ENCODE data around the gene PKD1. TPM values are rescaled to one million over a fixed set of nuclear protein-coding genes. Genes with fewer than 3 reads are reported as not detected.
"Not testable (repeated sequence)": the region's sequence is repeated elsewhere in the genome, so short reads cannot be mapped to it uniquely, and the experiment has no call there.

Gene PKD1
- total RNA-seq, 2 experiments from 2014 or later = 56.7 to 59.4 TPM

DNA sequence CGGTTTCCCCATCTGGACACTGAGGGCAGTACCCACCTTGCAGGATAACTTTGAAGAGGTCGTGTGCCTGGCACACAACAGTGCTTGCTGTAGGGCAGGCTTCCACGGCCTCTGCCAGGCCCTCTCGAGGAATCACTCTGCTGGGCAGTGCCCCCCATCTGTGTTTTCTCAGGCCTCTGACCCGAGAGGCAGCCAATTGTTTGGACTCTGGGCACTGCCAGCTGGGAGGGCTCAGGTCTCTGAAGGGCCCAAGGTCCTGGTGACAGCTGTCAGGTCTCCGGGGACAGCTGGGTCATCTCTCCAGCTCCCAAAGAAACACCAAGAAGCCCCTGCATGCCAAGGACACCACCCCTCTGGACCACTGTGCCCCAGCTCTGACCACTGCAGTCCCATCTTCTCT, 11.7 kb upstream of the PKD1 start:
- CTCF ChIA-PET = interaction anchor here (0.7 to 1.0 kb wide), 5 partner anchors 9 to 143 kb away, joined by 3 to 5 read pairs (median 3); partner anchors contain the start of genes NPW, NTHL1 and TSC2
- H3K4me3 Mint-ChIP-seq = no peak overlapping the region
- intact Hi-C loops (cut with micrococcal nuclease) = no loop called here
- peaks cover 12% of the 10 kb centered on the region for H3K36me3 Mint-ChIP-seq
- no peak overlapping the region for H3K27ac Mint-ChIP-seq
- H3K27me3 Mint-ChIP-seq = no peaks in the 10 kb centered on the region
- peaks cover 23% of the 10 kb centered on the region for H3K4me1 Mint-ChIP-seq (ENCODE audit: low read depth)
- DNase-seq = no peak
- POLR2A ChIA-PET = interaction anchor here (1.2 to 4.8 kb wide), 2 partner anchors 7 to 183 kb away, joined by 5 to 26 read pairs; partner anchors contain the start of genes RPS2 and TRAF7
- H3K9me3 Mint-ChIP-seq = no peaks in the 10 kb centered on the region

DNA sequence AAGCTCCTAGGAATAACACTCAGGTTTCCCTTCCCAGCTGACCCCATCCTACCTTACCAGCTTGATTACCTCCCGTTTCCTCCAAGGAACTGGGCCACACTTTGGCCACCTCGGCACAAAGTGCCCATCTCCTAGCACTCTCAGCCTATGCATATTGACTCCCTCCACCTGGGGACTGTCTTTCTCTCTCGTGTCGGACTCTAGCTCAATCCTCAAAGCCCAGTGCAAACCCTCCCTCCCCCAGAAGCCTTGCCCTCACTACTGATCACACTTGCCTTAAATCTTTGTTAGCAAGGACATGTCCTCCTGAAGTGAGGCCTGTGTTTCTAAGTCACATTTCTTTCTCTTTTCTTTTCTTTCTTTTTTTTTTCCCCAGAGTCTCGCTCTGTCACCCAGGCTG, 10.1 kb upstream of the PKD1 start:
- Mint-ChIP-seq H3K27me3 (no peaks in the 10 kb centered on the region), H3K4me1 (ENCODE audit: low read depth) (peaks cover 10% of the 10 kb centered on the region), H3K36me3 (no peaks in the 10 kb centered on the region), H3K4me3 (no peak overlapping the region), H3K27ac (no peak overlapping the region), H3K9me3 (no peaks in the 10 kb centered on the region)
- DNase-seq = no peak
- POLR2A ChIA-PET = interaction anchor here (4.8 kb wide), 1 partner anchor 8 kb away, joined by 26 read pairs; the partner anchor contains the start of gene TRAF7
- intact Hi-C loops (cut with micrococcal nuclease) = no loop called here
- CTCF ChIA-PET = interaction anchor here (0.8 to 1.5 kb wide), 5 partner anchors 9 to 142 kb away, joined by 3 to 6 read pairs (median 4); partner anchors contain the start of genes PKD1 and TRAF7

DNA sequence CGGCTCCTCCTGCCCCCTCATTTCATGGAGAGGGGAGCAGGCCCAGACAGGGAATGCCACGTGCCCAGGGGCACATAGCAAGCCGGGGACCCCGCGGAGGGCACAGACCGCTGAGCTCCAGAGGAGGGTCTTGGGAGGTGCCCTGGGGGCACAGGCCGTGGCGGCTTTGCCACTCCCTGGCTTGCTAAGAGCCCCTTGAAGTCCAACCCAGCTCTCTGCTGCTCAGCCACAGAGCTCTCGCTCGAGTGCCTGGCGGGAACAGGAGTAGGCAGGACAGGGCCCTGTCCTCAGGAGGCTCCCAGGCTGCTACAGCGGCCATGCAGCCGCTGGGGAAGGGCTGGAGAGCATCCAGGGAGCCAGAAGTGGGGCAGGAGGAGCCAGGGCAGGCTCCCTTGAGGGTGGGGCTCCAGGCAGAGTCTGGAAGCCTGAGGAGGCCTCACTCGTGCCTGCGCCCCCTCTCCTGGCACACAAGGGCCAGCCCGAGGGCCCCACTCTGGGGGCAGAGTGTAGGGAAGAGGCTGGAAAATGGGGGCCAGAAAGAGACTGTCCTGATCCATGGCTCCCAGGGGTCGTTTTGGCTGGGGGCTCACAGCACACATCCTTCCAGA, 8.3 kb upstream of the PKD1 start:
- no peaks in the 10 kb centered on the region for H3K36me3 Mint-ChIP-seq
- H3K9me3 Mint-ChIP-seq = no peaks in the 10 kb centered on the region
- no peaks in the 10 kb centered on the region for H3K27me3 Mint-ChIP-seq
- intact Hi-C loops (cut with micrococcal nuclease) = no loop called here
- peaks cover 2% of the 10 kb centered on the region for H3K4me1 Mint-ChIP-seq (ENCODE audit: low read depth)
- H3K27ac Mint-ChIP-seq = no peak overlapping the region
- POLR2A ChIA-PET = interaction anchor here (4.8 kb wide), 1 partner anchor 10 kb away, joined by 26 read pairs; the partner anchor contains the start of gene TRAF7
- no peak overlapping the region for H3K4me3 Mint-ChIP-seq
- CTCF ChIA-PET = interaction anchor here (1.0 to 2.0 kb wide), 3 partner anchors 11 to 140 kb away, joined by 3 to 7 read pairs (median 4); partner anchors contain the start of gene TRAF7
- DNase-seq = no peak

DNA sequence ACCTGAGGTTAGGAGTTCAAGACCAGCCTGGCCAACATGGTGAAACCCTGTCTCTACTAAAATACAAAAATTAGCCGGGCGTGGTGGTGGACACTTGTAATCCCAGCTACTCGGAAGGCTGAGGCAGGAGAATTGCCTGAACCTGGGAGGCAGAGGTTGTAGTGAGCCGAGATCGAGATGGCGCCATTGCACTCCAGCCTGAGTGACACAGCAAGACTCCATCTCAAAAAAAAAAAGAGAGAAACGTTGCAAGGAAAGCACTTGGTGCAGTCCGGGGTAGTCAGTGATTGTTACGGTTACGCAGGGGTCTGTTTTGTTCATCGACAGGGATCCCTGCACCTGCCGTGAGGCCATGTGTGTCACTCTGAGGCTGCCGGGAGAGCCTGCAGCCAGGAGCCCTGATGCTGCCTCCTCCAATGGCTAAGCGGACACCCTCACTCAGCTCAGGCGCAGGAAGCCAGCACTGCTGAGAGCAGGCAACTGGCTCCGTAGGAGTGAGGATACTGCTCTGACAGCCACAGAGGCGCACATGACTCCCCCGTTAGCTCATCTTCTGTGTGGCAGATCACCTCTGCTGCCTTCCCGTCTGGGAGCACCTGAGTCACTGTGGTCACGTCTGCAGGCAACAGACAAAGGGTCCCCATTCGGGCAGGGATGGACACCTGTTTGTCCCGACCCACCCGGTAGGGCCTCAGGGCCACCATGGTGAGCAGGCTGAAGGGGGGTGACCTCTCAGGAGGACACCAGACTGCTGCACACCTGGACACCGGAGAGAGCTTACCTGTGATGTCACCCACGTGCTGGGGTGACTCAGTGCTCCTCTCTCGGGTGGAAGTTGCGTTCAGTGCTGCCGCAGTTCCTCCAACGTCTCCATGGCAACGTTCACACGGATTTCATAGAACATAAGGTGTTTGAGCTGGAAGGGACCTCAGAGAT, 7.5 kb upstream of the PKD1 start:
- Mint-ChIP-seq H3K27me3 (no peaks in the 10 kb centered on the region), H3K4me3 (no peak overlapping the region), H3K9me3 (no peaks in the 10 kb centered on the region), H3K4me1 (ENCODE audit: low read depth) (peaks cover 2% of the 10 kb centered on the region), H3K36me3 (no peaks in the 10 kb centered on the region), H3K27ac (no peak overlapping the region)
- DNase-seq = peak; percentile 29
- ChIA-PET CTCF (interaction anchor here (1.0 to 2.0 kb wide), 3 partner anchors 12 to 139 kb away, joined by 3 to 7 read pairs (median 4); partner anchors contain the start of gene TRAF7), POLR2A (interaction anchor here (4.8 kb wide), 1 partner anchor 11 kb away, joined by 26 read pairs; the partner anchor contains the start of gene TRAF7)
- intact Hi-C loops (cut with micrococcal nuclease) = no loop called here

DNA sequence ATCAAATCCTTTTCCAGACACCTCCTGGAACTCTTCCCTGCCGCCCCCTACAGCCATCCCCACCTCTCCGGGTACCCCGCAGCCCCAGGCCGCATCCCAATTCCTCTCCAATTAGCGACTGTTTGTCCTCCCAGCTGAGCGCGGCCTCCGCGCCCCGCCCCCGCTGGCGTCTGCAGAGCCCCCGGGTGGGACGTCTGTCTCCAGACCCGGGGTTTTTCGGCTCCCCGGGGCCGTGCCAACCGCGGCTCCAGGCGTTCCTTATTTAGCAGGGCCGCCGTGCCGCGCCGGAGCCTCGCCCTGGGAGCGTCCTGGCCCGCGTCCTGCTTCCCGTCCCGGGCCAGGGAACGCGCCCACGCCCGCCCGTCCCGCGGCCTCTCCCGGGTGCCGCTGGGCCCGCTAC, 627 bp downstream of the PKD1 start:
- H3K4me1 Mint-ChIP-seq (ENCODE audit: low read depth); intact Hi-C loops (cut with micrococcal nuclease); H3K36me3 Mint-ChIP-seq; H3K27me3 Mint-ChIP-seq; H3K27ac Mint-ChIP-seq; H3K9me3 Mint-ChIP-seq; CTCF ChIA-PET; POLR2A ChIA-PET: not testable (repeated sequence)
- peak overlapping the region; percentile 66 for H3K4me3 Mint-ChIP-seq
- peak; percentile 23 for DNase-seq

DNA sequence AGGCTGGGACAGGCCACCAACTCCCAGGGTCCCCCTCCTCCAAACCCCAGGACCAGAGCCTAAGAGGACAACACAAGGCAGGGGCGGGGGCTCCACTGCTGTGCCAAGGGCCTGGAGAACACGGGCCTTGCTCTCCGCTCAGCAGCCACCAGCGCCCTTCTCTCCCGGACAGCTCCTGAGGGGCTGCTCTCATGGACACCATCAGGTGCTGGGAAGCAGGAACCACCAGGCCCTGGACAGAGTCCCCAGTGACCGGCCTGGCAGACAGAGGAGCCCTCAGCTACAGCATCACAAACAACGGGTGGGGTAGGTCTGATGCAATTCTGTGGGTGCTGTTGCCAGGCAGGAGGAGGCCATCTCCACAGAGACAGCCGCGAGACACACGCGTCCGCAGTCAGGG, 1.9 kb downstream of the PKD1 start:
- DNase-seq; CTCF ChIA-PET; POLR2A ChIA-PET; H3K9me3 Mint-ChIP-seq; H3K36me3 Mint-ChIP-seq; H3K27me3 Mint-ChIP-seq; H3K4me3 Mint-ChIP-seq; intact Hi-C loops (cut with micrococcal nuclease); H3K4me1 Mint-ChIP-seq (ENCODE audit: low read depth); H3K27ac Mint-ChIP-seq: not testable (repeated sequence)

DNA sequence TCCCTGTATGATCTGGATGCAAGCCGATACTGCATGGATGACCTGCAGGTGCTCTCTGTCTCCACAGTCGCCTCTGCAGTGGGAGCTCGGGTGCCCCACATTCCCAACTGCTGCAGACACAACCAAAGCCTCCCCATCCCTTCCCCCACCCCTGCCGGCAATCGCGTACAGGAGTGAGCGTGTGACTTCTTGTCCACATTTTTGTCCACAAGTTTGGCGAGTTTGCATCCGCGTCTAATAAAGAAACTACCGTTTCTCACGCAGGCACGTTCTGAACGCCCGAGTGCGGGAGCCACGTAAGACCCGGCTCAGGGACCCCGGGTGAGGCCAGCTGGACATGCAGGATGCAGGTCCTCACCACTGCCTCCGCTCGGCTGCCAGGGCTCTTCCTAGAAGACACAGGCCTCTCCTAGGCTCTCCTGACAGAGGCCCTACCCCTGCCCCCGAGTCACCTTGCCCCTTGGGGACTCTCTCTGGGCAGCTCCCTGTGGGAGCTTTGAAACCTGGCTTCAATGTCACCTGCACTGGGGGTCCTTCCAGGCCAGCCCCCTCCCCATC, 5.7 kb downstream of the PKD1 start:
- CTCF ChIA-PET; intact Hi-C loops (cut with micrococcal nuclease); H3K27ac Mint-ChIP-seq; H3K4me1 Mint-ChIP-seq (ENCODE audit: low read depth); H3K9me3 Mint-ChIP-seq; H3K4me3 Mint-ChIP-seq; DNase-seq; H3K36me3 Mint-ChIP-seq; H3K27me3 Mint-ChIP-seq; POLR2A ChIA-PET: not testable (repeated sequence)

DNA sequence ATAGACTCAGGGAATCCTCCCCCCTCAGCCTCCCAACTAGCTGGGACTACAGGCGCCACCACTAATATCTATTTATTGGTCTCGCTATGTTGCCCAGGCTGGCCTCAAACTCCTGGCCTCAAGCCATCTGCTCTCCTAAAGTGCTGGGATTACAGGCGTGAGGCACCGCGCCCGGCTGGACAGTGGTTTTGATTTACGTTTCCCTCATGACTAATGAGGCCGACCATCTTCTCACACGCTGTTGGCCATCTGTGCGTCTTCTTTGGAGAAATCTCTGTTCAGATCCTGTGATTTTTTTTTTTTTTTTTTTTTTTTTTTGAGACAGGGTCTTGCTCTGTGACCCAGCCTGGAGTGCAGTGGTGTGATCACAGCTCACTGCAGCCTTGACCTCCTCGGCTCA, 6.4 kb downstream of the PKD1 start:
- H3K27me3 Mint-ChIP-seq; CTCF ChIA-PET; intact Hi-C loops (cut with micrococcal nuclease); DNase-seq; POLR2A ChIA-PET; H3K36me3 Mint-ChIP-seq; H3K27ac Mint-ChIP-seq; H3K9me3 Mint-ChIP-seq; H3K4me1 Mint-ChIP-seq (ENCODE audit: low read depth); H3K4me3 Mint-ChIP-seq: not testable (repeated sequence)

DNA sequence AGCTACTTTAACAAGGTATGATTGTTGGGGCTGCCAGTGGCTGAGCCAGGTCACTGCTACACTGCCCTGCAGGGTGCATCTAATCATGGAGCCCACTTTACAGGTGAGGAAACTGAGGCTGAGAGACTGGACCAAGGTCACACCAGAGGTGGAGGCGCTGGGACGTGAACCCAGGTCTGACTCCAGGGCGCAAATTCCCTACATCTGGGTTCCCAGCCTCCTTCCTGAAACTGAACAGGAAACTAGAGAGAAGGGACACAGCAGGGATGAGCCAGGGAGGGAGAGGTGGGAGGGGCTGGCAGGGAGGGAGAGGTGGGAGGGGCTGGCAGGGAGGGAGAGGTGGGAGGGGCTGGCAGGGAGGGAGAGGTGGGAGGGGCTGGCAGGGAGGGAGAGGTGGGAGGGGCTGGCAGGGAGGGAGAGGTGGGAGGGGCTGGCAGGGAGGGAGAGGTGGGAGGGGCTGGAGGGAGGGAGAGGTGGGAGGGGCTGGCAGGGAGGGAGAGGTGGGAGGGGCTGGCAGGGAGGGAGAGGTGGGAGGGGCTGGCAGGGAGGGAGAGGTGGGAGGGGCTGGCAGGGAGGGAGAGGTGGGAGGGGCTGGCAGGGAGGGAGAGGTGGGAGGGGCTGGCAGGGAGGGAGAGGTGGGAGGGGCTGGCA, 7.9 kb downstream of the PKD1 start:
- H3K36me3 Mint-ChIP-seq; intact Hi-C loops (cut with micrococcal nuclease); CTCF ChIA-PET; H3K27me3 Mint-ChIP-seq; H3K27ac Mint-ChIP-seq; H3K9me3 Mint-ChIP-seq; H3K4me1 Mint-ChIP-seq (ENCODE audit: low read depth); POLR2A ChIA-PET; H3K4me3 Mint-ChIP-seq: not testable (repeated sequence)
- DNase-seq = peak; percentile 38

DNA sequence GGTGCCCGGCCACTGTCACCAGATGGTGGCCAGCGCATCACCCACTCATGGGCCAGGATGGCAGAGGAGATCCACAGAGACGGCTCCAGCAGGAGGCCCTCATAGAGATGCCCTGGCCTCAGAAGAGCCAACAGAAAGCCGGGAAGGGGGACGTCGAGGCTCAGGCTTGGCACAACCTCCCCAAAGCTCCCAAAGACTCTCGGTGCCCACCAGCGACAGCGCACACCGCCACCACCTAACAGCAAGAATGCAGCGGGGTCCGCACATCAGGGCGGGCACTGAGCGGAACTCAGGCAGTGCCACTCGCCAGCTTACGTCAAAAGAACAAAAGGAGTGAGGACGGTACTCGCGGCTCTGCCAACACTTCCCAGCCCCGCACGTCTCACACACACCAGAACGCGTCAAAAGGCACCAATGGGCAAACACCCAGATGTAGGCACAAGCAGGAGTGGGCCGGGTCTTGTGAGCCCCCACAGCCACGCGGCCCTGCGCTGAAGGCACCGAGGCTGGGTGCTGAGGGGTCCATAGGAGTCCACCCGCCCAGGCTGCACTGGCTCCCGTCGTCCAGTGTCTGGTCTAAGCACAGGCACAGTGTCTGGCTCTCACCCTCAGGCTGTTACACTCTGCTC, 8.7 kb downstream of the PKD1 start:
- intact Hi-C loops (cut with micrococcal nuclease); H3K27ac Mint-ChIP-seq; CTCF ChIA-PET; H3K4me1 Mint-ChIP-seq (ENCODE audit: low read depth); POLR2A ChIA-PET; DNase-seq; H3K36me3 Mint-ChIP-seq; H3K9me3 Mint-ChIP-seq; H3K4me3 Mint-ChIP-seq; H3K27me3 Mint-ChIP-seq: not testable (repeated sequence)

DNA sequence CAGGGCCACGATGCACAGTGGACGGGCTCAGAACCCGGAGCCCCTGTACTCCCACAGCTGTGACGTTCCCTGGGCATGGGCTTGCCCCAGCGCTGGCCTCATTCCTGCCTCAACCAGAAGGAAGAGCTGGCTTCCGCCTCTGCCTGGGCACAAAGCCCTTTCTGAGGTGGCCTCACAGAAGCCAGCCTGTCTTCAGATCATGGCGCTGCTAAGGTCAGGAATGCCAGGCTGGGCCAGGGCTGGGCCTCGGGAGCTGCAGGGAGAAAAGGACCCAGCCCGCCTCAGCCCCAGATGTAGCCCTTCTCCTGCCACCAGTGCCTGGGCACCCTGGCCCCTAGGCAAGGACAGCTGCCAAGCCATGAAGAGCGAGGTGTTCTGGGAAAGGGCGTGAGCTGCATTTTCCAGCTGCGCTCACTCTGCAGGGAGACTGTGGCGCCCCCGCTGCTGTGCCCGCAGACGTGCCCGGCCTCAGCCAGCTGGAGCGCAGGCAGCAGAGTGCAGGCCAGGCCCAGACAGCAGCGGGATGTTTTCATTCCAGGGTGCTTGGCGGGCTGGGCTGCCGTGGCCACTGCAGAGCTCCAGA, 9.4 kb downstream of the PKD1 start:
- H3K4me3 Mint-ChIP-seq; H3K9me3 Mint-ChIP-seq; DNase-seq; CTCF ChIA-PET; H3K4me1 Mint-ChIP-seq (ENCODE audit: low read depth); H3K36me3 Mint-ChIP-seq; H3K27me3 Mint-ChIP-seq; POLR2A ChIA-PET; H3K27ac Mint-ChIP-seq; intact Hi-C loops (cut with micrococcal nuclease): not testable (repeated sequence)

Data from activated CD4-positive, alpha-beta memory T cell treated with anti-CD3 and anti-CD28 coated beads for 36 hours (primary cell).